Loucy (cell line): ENCODE data around the gene SNURF.

Experiments used
- CTCF ChIP-seq: fragments of 200-600 bp; sonication (generic); conservative IDR thresholded peaks from 2 replicates; pipeline ENCODE4 v1.5.1; 2014; ENCODE audit warnings: mild to moderate bottlenecking, antibody characterized with exemption, low read length
- EZH2phosphoT487 ChIP-seq: fragments of 200-600 bp; IDR thresholded peaks from 2 replicates; pipeline ENCODE4 v1.6.1; 2018; ENCODE audit warnings: antibody characterized with exemption, mild to moderate bottlenecking, moderate library complexity, borderline replicate concordance

GRCh38 chr15:24955531-24955921 is 739 bp downstream of the SNURF start:
- TF ChIP-seq CTCF (no peak), EZH2phosphoT487 (no peak)
